Erythroblast (primary cell): ENCODE measurements around the gene IAH1.

Experiments used
- DNase-seq, 2 experiments: peaks; one replicate each; lab custom pipeline; 2025; lab: John Stamatoyannopoulos, UW
- GATA1 ChIP-seq: IDR thresholded peaks from 2 replicates; pipeline ENCODE4 v1.6.1; 2011; ENCODE audit warnings: low read depth, mild to moderate bottlenecking, control low read depth, low read length, moderate library complexity
- POLR2A ChIP-seq: IDR thresholded peaks from 2 replicates; pipeline ENCODE4 v1.6.1; 2011; ENCODE audit warnings: mild to moderate bottlenecking, low read length

IAH1 gene, protein sequence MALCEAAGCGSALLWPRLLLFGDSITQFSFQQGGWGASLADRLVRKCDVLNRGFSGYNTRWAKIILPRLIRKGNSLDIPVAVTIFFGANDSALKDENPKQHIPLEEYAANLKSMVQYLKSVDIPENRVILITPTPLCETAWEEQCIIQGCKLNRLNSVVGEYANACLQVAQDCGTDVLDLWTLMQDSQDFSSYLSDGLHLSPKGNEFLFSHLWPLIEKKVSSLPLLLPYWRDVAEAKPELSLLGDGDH

DNA sequence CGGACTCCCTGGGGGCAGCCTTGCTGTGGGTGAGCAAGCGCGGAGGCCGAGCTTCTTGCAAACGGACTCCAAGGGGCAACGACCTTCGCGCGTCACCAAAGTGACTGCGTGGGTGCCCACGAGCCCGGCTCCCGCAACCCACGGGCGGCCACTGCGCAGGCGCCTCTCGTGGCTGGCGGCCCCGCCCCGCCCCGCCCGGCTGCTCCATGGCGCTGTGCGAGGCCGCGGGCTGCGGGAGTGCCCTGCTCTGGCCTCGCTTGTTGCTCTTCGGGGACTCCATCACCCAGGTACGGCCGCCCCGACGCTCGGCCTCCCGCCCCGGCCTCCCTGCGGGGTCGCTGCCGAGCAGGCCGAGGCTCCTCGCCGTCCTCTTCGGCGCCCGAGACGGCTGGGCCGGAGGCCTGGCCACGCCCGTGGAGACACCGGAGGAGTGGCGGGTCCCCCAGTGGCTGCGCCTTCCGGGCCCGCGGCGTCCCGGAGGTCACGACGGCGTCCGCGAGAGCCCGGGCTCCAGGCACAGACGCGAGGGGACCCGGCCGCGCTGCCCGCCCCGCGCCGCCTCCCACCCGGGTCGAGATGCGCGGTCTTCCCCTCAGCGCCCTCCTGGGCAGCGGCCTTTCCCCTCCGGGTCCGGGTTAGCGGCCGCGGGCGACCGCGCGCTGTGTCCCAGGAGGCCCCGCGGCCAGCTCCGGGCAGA lies at the start of gene IAH1:
Gene IAH1 (plus strand): TSS at position 191 of the 697 bp plus-strand sequence. CDS start 16 bp downstream, at position 207.
- peak; percentile 58 for TF ChIP-seq POLR2A
- no peak for TF ChIP-seq GATA1
- DNase-seq: peak; percentile 80 to 81

DNA sequence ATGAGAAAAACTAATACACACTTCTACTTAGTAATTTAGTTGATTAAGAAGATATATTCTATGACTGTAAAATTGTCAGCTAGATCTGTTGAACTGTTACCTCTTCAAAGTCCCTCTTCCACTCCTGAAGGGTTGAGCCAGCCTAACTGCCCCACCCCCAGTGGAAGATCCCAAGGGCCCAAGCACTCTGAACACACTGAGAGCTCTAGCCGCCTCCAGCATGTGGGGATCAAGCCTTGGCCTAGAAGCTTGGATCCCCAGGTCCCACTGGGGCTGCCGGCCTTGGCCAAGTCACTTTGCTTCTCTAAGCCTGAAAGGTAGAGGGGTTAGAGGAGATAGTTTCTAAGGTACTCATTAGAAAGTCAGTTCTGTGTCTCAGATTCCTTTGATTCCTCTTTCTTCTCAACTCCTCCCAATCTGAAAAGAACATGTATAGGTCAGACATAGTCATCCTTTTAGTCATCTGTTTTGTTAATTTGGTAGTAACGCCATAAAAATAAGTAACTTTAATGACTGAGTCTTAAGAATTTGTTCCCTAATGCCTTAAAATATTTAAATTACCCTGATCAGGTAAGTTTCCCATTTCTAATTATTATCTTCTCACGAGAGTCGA lies 45.3 kb upstream of the IAH1 start:
- no peak for TF ChIP-seq GATA1
- no peak for TF ChIP-seq POLR2A
- DNase-seq: no peak

DNA sequence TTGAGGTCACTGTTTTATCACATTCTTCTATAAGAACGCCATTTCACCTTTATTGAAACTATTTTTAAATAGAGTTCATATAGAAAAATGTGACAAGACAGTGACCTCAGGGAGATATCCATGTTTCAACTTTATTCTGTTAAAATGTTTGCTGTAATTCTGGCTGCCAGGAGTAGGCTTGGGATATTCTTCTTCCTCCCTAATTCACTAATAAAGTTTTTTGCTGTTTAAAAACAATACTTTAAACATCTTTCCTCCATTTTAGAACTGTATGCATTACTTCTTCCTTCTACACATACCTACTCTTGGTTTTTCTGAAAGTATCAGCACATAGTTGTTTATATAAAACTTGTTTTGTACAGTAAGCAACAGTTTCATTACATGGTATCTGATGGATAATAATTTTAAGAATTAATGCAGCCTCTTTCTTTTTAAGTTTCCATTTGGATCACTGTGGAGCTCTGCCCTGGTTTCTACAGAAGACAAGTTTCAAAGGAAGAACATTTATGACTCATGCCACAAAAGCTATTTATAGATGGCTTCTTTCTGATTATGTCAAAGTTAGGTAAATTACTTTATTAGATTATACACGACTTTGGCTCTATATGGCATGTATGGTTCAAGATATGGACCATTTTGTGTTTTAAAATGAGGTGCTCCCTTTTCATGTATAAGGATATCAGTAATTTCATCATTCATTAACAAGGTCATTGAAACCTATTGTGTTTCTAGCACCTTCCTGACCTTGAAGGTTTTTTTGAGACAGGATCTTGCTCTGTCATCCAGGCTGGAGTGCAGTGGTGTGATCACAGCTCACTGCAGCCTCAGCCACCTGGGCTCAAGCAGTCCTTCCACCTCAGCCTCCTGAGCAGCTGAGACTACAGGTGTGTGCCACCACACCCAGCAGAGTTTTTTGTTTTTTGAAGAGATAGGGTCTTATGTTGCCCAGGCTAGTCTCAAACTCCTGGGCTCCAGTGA lies 43.7 kb upstream of the IAH1 start:
- no peak for TF ChIP-seq GATA1
- no peak for TF ChIP-seq POLR2A
- no peak for DNase-seq

GRCh38 chr2:9434489-9434888 lies 39.9 kb upstream of the IAH1 start:
- no peak for DNase-seq
- TF ChIP-seq POLR2A (no peak), GATA1 (no peak)

DNA sequence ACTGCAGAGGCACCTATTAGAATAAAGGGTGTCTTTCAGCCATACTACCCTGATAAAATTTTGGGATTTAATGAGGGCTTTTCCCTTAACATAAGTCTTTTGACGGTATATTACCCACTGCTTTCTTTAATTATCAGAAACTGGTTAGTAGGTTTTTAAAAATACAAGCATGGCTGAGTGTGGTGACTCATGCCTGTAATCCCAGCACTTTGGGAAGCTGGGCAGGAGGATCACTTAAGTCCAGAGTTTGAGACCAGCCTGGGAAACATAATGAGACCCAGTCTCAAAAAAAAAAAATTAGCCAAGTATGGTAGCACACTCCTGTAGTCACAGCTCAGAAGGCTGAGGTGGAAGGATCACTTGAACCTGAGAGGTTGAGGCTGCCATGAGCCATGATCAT lies 34.8 kb upstream of the IAH1 start:
- DNase-seq: no peak
- TF ChIP-seq GATA1 (no peak), POLR2A (no peak)

- DNase-seq: no peak
These were observed 34.2 kb upstream of the IAH1 start for GRCh38 chr2:9440058-9440727.

GRCh38 chr2:9441556-9441955 lies 32.8 kb upstream of the IAH1 start:
- TF ChIP-seq POLR2A (no peak), GATA1 (no peak)
- no peak for DNase-seq

More at GRCh38 chr2:9440058-9440727, 34.2 kb upstream of the IAH1 start:
- TF ChIP-seq POLR2A: no peak
- no peak for TF ChIP-seq GATA1

DNA sequence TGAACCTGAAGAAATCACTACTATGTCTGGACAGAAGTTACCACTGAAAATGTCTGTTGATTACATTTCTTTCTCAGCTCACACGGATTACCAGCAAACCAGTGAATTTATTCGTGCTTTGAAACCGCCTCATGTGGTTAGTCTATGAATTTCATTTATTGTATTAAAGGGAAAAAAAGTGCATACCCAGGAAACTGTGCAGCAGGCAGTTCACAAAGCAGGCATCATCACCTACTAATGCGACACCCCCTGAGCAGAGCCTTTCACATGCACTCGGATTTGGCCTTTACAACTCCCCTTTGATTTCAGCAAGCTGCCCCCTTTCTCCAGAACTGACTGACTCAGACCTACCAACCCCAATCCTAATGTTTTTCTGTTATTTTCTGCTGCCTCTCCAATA lies 30.8 kb upstream of the IAH1 start:
- TF ChIP-seq GATA1 (no peak), POLR2A (no peak)
- no peak for DNase-seq

GRCh38 chr2:9445089-9445488 lies 29.3 kb upstream of the IAH1 start:
- DNase-seq: no peak
- no peak for TF ChIP-seq GATA1
- TF ChIP-seq POLR2A: no peak

DNA sequence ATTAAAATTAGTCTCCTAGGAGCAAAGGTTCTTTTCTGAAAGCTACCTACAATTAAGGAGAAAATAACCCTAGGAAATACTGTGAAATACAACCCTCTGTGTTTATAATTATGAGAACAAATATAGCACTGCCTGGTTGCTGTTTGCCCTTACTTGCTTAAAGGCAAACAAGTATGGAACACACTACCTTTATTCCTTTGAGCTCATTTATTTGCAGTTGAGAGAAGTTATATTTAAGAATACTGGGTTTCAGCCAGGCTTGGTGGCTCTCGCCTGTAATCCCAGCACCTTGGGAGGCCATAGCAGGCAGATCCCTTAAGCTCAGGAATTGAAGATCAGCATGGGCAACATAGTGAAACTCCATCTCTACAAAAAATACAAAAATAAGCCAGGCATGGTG lies 23.1 kb upstream of the IAH1 start:
- TF ChIP-seq GATA1: no peak
- no peak for TF ChIP-seq POLR2A
- DNase-seq: no peak

DNA sequence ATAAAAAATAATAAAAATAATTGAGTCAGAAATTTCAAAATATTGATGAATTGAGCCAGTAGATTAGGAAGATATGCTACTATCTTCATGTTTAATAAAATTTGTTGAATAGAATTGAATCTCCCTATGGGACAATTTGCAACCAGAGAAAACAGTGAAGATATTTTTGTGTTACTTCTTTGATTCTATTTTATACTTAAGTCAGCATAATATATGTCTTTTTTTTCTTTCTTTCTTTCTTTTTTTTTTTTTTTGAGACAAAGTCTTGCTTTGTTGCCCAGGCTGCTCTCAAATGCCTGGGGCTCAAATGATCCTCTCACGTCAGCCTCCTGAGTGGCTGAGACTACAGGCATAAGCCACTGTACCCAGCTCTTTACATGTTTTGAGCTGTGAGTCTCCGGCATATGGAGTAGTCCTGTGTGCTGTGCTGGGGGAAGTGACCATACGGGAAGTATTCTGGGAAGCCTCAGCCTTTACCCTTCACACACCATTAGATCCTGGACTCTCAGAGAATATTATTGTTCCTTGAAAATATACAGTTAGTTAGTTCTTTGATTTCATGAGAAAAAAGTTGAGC lies 13.8 kb upstream of the IAH1 start:
- no peak for TF ChIP-seq GATA1
- no peak for TF ChIP-seq POLR2A
- DNase-seq: no peak

GRCh38 chr2:9461079-9461478 lies 13.3 kb upstream of the IAH1 start:
- no peak for TF ChIP-seq GATA1
- TF ChIP-seq POLR2A: no peak
- DNase-seq: no peak
